Measurements from ENCODE around the gene SAMD4A.

SAMD4A gene

GRCh38 chr14:54577494-54577893 is 10.6 kb downstream of the SAMD4A start:
- Histone ChIP-seq H3K9me3 (ENCODE audit: control insufficient read depth, low read length) (no peaks in the 10 kb centered on the region), H3K4me1 (ENCODE audit: control insufficient read depth, insufficient read depth, low read length) (no peaks in the 10 kb centered on the region), H3K4me3 (ENCODE audit: insufficient read depth, low read depth, low read length) (no peak overlapping the region), H3K27me3 (ENCODE audit: control insufficient read depth, insufficient read depth, low read length, poor library complexity, severe bottlenecking) (no peaks in the 10 kb centered on the region), H3K36me3 (ENCODE audit: control insufficient read depth, insufficient read depth, low read length) (no peaks in the 10 kb centered on the region), H3K27ac (ENCODE audit: insufficient read depth, low read depth, low read length, poor library complexity, severe bottlenecking) (no peak overlapping the region)
- WGBS, 2 experiments = 94 to 95% methylated on average over 6 of the region's 6 CpGs

GRCh38 chr14:54577977-54578376 is 11.0 kb downstream of the SAMD4A start:
- Histone ChIP-seq H3K27ac (ENCODE audit: insufficient read depth, low read depth, low read length, poor library complexity, severe bottlenecking) (no peak overlapping the region), H3K4me3 (ENCODE audit: insufficient read depth, low read depth, low read length) (no peak overlapping the region), H3K27me3 (ENCODE audit: control insufficient read depth, insufficient read depth, low read length, poor library complexity, severe bottlenecking) (no peaks in the 10 kb centered on the region), H3K4me1 (ENCODE audit: control insufficient read depth, insufficient read depth, low read length) (no peaks in the 10 kb centered on the region), H3K9me3 (ENCODE audit: control insufficient read depth, low read length) (no peaks in the 10 kb centered on the region), H3K36me3 (ENCODE audit: control insufficient read depth, insufficient read depth, low read length) (no peaks in the 10 kb centered on the region)
- WGBS, 2 experiments = 86 to 97% methylated on average over 3 of the region's 3 CpGs

GRCh38 chr14:54579621-54580020 is 12.7 kb downstream of the SAMD4A start:
- WGBS, 2 experiments = 78 to 82% methylated on average over 1 of the region's 1 CpG
- H3K9me3 ChIP-seq (ENCODE audit: control insufficient read depth, low read length) = no peaks in the 10 kb centered on the region
- no peaks in the 10 kb centered on the region for H3K36me3 ChIP-seq (ENCODE audit: control insufficient read depth, insufficient read depth, low read length)
- no peaks in the 10 kb centered on the region for H3K27me3 ChIP-seq (ENCODE audit: control insufficient read depth, insufficient read depth, low read length, poor library complexity, severe bottlenecking)
- no peaks in the 10 kb centered on the region for H3K4me1 ChIP-seq (ENCODE audit: control insufficient read depth, insufficient read depth, low read length)
- no peak overlapping the region for H3K27ac ChIP-seq (ENCODE audit: insufficient read depth, low read depth, low read length, poor library complexity, severe bottlenecking)
- H3K4me3 ChIP-seq (ENCODE audit: insufficient read depth, low read depth, low read length) = no peak overlapping the region

- WGBS, 2 experiments = 95 to 97% methylated on average over 3 of the region's 3 CpGs
- no peaks in the 10 kb centered on the region for H3K36me3 ChIP-seq (ENCODE audit: control insufficient read depth, insufficient read depth, low read length)
- no peaks in the 10 kb centered on the region for H3K27me3 ChIP-seq (ENCODE audit: control insufficient read depth, insufficient read depth, low read length, poor library complexity, severe bottlenecking)
Measured at GRCh38 chr14:54580933-54581332, 14.0 kb downstream of the SAMD4A start.

GRCh38 chr14:54582334-54582733 is 15.4 kb downstream of the SAMD4A start:
- Histone ChIP-seq H3K36me3 (ENCODE audit: control insufficient read depth, insufficient read depth, low read length) (no peaks in the 10 kb centered on the region), H3K4me1 (ENCODE audit: control insufficient read depth, insufficient read depth, low read length) (no peaks in the 10 kb centered on the region), H3K27me3 (ENCODE audit: control insufficient read depth, insufficient read depth, low read length, poor library complexity, severe bottlenecking) (no peaks in the 10 kb centered on the region), H3K4me3 (ENCODE audit: insufficient read depth, low read depth, low read length) (no peak overlapping the region), H3K27ac (ENCODE audit: insufficient read depth, low read depth, low read length, poor library complexity, severe bottlenecking) (no peak overlapping the region), H3K9me3 (ENCODE audit: control insufficient read depth, low read length) (no peaks in the 10 kb centered on the region)
- 94 to 95% methylated on average over 7 of the region's 7 CpGs for WGBS, 2 experiments

More at GRCh38 chr14:54580933-54581332, 14.0 kb downstream of the SAMD4A start:
- Histone ChIP-seq H3K4me1 (ENCODE audit: control insufficient read depth, insufficient read depth, low read length) (no peaks in the 10 kb centered on the region), H3K27ac (ENCODE audit: insufficient read depth, low read depth, low read length, poor library complexity, severe bottlenecking) (no peak overlapping the region), H3K9me3 (ENCODE audit: control insufficient read depth, low read length) (no peaks in the 10 kb centered on the region), H3K4me3 (ENCODE audit: insufficient read depth, low read depth, low read length) (no peak overlapping the region)

GRCh38 chr14:54584097-54584496 is 17.2 kb downstream of the SAMD4A start:
- Histone ChIP-seq H3K27ac (ENCODE audit: insufficient read depth, low read depth, low read length, poor library complexity, severe bottlenecking) (no peak overlapping the region), H3K4me1 (ENCODE audit: control insufficient read depth, insufficient read depth, low read length) (no peaks in the 10 kb centered on the region), H3K4me3 (ENCODE audit: insufficient read depth, low read depth, low read length) (no peak overlapping the region), H3K36me3 (ENCODE audit: control insufficient read depth, insufficient read depth, low read length) (no peaks in the 10 kb centered on the region), H3K9me3 (ENCODE audit: control insufficient read depth, low read length) (no peaks in the 10 kb centered on the region), H3K27me3 (ENCODE audit: control insufficient read depth, insufficient read depth, low read length, poor library complexity, severe bottlenecking) (no peaks in the 10 kb centered on the region)
- 97 to 100% methylated on average over 1 of the region's 1 CpG for WGBS, 2 experiments

- Histone ChIP-seq H3K36me3 (ENCODE audit: control insufficient read depth, insufficient read depth, low read length) (no peaks in the 10 kb centered on the region), H3K4me3 (ENCODE audit: insufficient read depth, low read depth, low read length) (no peak overlapping the region), H3K4me1 (ENCODE audit: control insufficient read depth, insufficient read depth, low read length) (no peaks in the 10 kb centered on the region), H3K27me3 (ENCODE audit: control insufficient read depth, insufficient read depth, low read length, poor library complexity, severe bottlenecking) (no peaks in the 10 kb centered on the region), H3K9me3 (ENCODE audit: control insufficient read depth, low read length) (no peaks in the 10 kb centered on the region), H3K27ac (ENCODE audit: insufficient read depth, low read depth, low read length, poor library complexity, severe bottlenecking) (no peak overlapping the region)
- WGBS, 2 experiments = 96 to 100% methylated on average over 1 to 3 of the region's 3 CpGs
Measured at GRCh38 chr14:54585214-54585613, 18.3 kb downstream of the SAMD4A start.

- 94 to 95% methylated on average over 2 of the region's 2 CpGs for WGBS, 2 experiments
- no peaks in the 10 kb centered on the region for H3K36me3 ChIP-seq (ENCODE audit: control insufficient read depth, insufficient read depth, low read length)
Measured at GRCh38 chr14:54589076-54589475, 22.1 kb downstream of the SAMD4A start.

GRCh38 chr14:54589843-54590242 is 22.9 kb downstream of the SAMD4A start:
- Histone ChIP-seq H3K27ac (ENCODE audit: insufficient read depth, low read depth, low read length, poor library complexity, severe bottlenecking) (no peak overlapping the region), H3K9me3 (ENCODE audit: control insufficient read depth, low read length) (no peaks in the 10 kb centered on the region), H3K4me3 (ENCODE audit: insufficient read depth, low read depth, low read length) (no peak overlapping the region), H3K36me3 (ENCODE audit: control insufficient read depth, insufficient read depth, low read length) (no peaks in the 10 kb centered on the region), H3K4me1 (ENCODE audit: control insufficient read depth, insufficient read depth, low read length) (no peaks in the 10 kb centered on the region), H3K27me3 (ENCODE audit: control insufficient read depth, insufficient read depth, low read length, poor library complexity, severe bottlenecking) (no peaks in the 10 kb centered on the region)
- 93 to 97% methylated on average over 4 of the region's 4 CpGs for WGBS, 2 experiments

More at GRCh38 chr14:54589076-54589475, 22.1 kb downstream of the SAMD4A start:
- H3K9me3 ChIP-seq (ENCODE audit: control insufficient read depth, low read length) = no peaks in the 10 kb centered on the region
- no peaks in the 10 kb centered on the region for H3K27me3 ChIP-seq (ENCODE audit: control insufficient read depth, insufficient read depth, low read length, poor library complexity, severe bottlenecking)
- no peaks in the 10 kb centered on the region for H3K4me1 ChIP-seq (ENCODE audit: control insufficient read depth, insufficient read depth, low read length)
- H3K4me3 ChIP-seq (ENCODE audit: insufficient read depth, low read depth, low read length) = no peak overlapping the region
- no peak overlapping the region for H3K27ac ChIP-seq (ENCODE audit: insufficient read depth, low read depth, low read length, poor library complexity, severe bottlenecking)

GRCh38 chr14:54590481-54590880 is 23.6 kb downstream of the SAMD4A start:
- no peak overlapping the region for H3K27ac ChIP-seq (ENCODE audit: insufficient read depth, low read depth, low read length, poor library complexity, severe bottlenecking)
- no peaks in the 10 kb centered on the region for H3K4me1 ChIP-seq (ENCODE audit: control insufficient read depth, insufficient read depth, low read length)

GRCh38 chr14:54591461-54591860 is 24.5 kb downstream of the SAMD4A start:
- WGBS, 2 experiments = 90 to 97% methylated on average over 1 of the region's 1 CpG

More at GRCh38 chr14:54590481-54590880, 23.6 kb downstream of the SAMD4A start:
- Histone ChIP-seq H3K4me3 (ENCODE audit: insufficient read depth, low read depth, low read length) (no peak overlapping the region), H3K27me3 (ENCODE audit: control insufficient read depth, insufficient read depth, low read length, poor library complexity, severe bottlenecking) (no peaks in the 10 kb centered on the region), H3K9me3 (ENCODE audit: control insufficient read depth, low read length) (no peaks in the 10 kb centered on the region), H3K36me3 (ENCODE audit: control insufficient read depth, insufficient read depth, low read length) (no peaks in the 10 kb centered on the region)

More at GRCh38 chr14:54591461-54591860, 24.5 kb downstream of the SAMD4A start:
- Histone ChIP-seq H3K9me3 (ENCODE audit: control insufficient read depth, low read length) (no peaks in the 10 kb centered on the region), H3K27me3 (ENCODE audit: control insufficient read depth, insufficient read depth, low read length, poor library complexity, severe bottlenecking) (no peaks in the 10 kb centered on the region), H3K27ac (ENCODE audit: insufficient read depth, low read depth, low read length, poor library complexity, severe bottlenecking) (no peak overlapping the region), H3K36me3 (ENCODE audit: control insufficient read depth, insufficient read depth, low read length) (no peaks in the 10 kb centered on the region), H3K4me3 (ENCODE audit: insufficient read depth, low read depth, low read length) (no peak overlapping the region), H3K4me1 (ENCODE audit: control insufficient read depth, insufficient read depth, low read length) (no peaks in the 10 kb centered on the region)
